ENCODE data around the gene RNU5B-1. TPM values are rescaled to one million over a fixed set of nuclear protein-coding genes. Genes with fewer than 3 reads are reported as not detected.

RNU5B-1 gene
- total RNA-seq, 1 experiment from 2014 or later = not detected

GRCh38 chr15:65286069-65286703, 18.3 kb upstream of the RNU5B-1 start:
- in situ Hi-C loops (cut with HindIII; ENCODE audit: low pct_unique_long_range_greater_than_20kb, low sequenced_read_pairs) = no loop called here
- no peak for DNase-seq (ENCODE audit: low read depth)

- in situ Hi-C loops (cut with HindIII; ENCODE audit: low pct_unique_long_range_greater_than_20kb, low sequenced_read_pairs) = no loop called here
- peak; percentile 91 for DNase-seq (ENCODE audit: low read depth)
Observed at GRCh38 chr15:65286704-65287519, 17.6 kb upstream of the RNU5B-1 start, which contains the start of gene PARP16. PARP16 (minus strand) TSS chr15:65286883; CDS start chr15:65286426, 457 bp downstream.

- DNase-seq (ENCODE audit: low read depth) = no peak
- in situ Hi-C loops (cut with HindIII; ENCODE audit: low pct_unique_long_range_greater_than_20kb, low sequenced_read_pairs) = no loop called here
Observed at GRCh38 chr15:65287520-65287855, 17.0 kb upstream of the RNU5B-1 start.

GRCh38 chr15:65289261-65289854, 15.1 kb upstream of the RNU5B-1 start:
- no peak for DNase-seq (ENCODE audit: low read depth)
- in situ Hi-C loops (cut with HindIII; ENCODE audit: low pct_unique_long_range_greater_than_20kb, low sequenced_read_pairs) = no loop called here

- no peak for DNase-seq (ENCODE audit: low read depth)
- in situ Hi-C loops (cut with HindIII; ENCODE audit: low pct_unique_long_range_greater_than_20kb, low sequenced_read_pairs) = no loop called here
Observed at GRCh38 chr15:65290228-65290627, 14.2 kb upstream of the RNU5B-1 start.

GRCh38 chr15:65292938-65293518, 11.4 kb upstream of the RNU5B-1 start:
- in situ Hi-C loops (cut with HindIII; ENCODE audit: low pct_unique_long_range_greater_than_20kb, low sequenced_read_pairs) = no loop called here
- no peak for DNase-seq (ENCODE audit: low read depth)

GRCh38 chr15:65298731-65299130, 5.7 kb upstream of the RNU5B-1 start:
- no peak for DNase-seq (ENCODE audit: low read depth)
- in situ Hi-C loops (cut with HindIII; ENCODE audit: low pct_unique_long_range_greater_than_20kb, low sequenced_read_pairs) = no loop called here

GRCh38 chr15:65300924-65301441, 3.5 kb upstream of the RNU5B-1 start:
- in situ Hi-C loops (cut with HindIII; ENCODE audit: low pct_unique_long_range_greater_than_20kb, low sequenced_read_pairs) = no loop called here
- DNase-seq (ENCODE audit: low read depth) = peak; percentile 87

- no peak for DNase-seq (ENCODE audit: low read depth)
- in situ Hi-C loops (cut with HindIII; ENCODE audit: low pct_unique_long_range_greater_than_20kb, low sequenced_read_pairs) = no loop called here
Observed at GRCh38 chr15:65302061-65302460, 2.4 kb upstream of the RNU5B-1 start.

- in situ Hi-C loops (cut with HindIII; ENCODE audit: low pct_unique_long_range_greater_than_20kb, low sequenced_read_pairs) = no loop called here
- no peak for DNase-seq (ENCODE audit: low read depth)
Observed at GRCh38 chr15:65303687-65304380, 643 bp upstream of the RNU5B-1 start.

GRCh38 chr15:65305150-65305758, 777 bp downstream of the RNU5B-1 start:
- no peak for DNase-seq (ENCODE audit: low read depth)
- in situ Hi-C loops (cut with HindIII; ENCODE audit: low pct_unique_long_range_greater_than_20kb, low sequenced_read_pairs) = no loop called here

- in situ Hi-C loops (cut with HindIII; ENCODE audit: low pct_unique_long_range_greater_than_20kb, low sequenced_read_pairs) = no loop called here
- DNase-seq (ENCODE audit: low read depth) = no peak
Observed at GRCh38 chr15:65305776-65306175, 1.3 kb downstream of the RNU5B-1 start.

- DNase-seq (ENCODE audit: low read depth) = no peak
- in situ Hi-C loops (cut with HindIII; ENCODE audit: low pct_unique_long_range_greater_than_20kb, low sequenced_read_pairs) = no loop called here
Observed at GRCh38 chr15:65306551-65306950, 2.1 kb downstream of the RNU5B-1 start.

- in situ Hi-C loops (cut with HindIII; ENCODE audit: low pct_unique_long_range_greater_than_20kb, low sequenced_read_pairs) = no loop called here
- no peak for DNase-seq (ENCODE audit: low read depth)
Observed at GRCh38 chr15:65307978-65308377, 3.5 kb downstream of the RNU5B-1 start.

- in situ Hi-C loops (cut with HindIII; ENCODE audit: low pct_unique_long_range_greater_than_20kb, low sequenced_read_pairs) = no loop called here
- DNase-seq (ENCODE audit: low read depth) = no peak
Observed at GRCh38 chr15:65309882-65310418, 5.5 kb downstream of the RNU5B-1 start.

- in situ Hi-C loops (cut with HindIII; ENCODE audit: low pct_unique_long_range_greater_than_20kb, low sequenced_read_pairs) = no loop called here
- DNase-seq (ENCODE audit: low read depth) = no peak
Observed at GRCh38 chr15:65310431-65311137, 6.1 kb downstream of the RNU5B-1 start.

- in situ Hi-C loops (cut with HindIII; ENCODE audit: low pct_unique_long_range_greater_than_20kb, low sequenced_read_pairs) = no loop called here
- no peak for DNase-seq (ENCODE audit: low read depth)
Observed at GRCh38 chr15:65311760-65312159, 7.3 kb downstream of the RNU5B-1 start.
